Measurements from ENCODE around the gene PSTPIP2. TPM values are rescaled to one million over a fixed set of nuclear protein-coding genes. Genes with fewer than 3 reads are reported as not detected.

The PSTPIP2 gene
- total and polyA plus RNA-seq, 2 of the 13 experiments (the other 11 are each of a cell fraction or from before 2014, with no cell fraction given) = 0.25 to 0.27 TPM

DNA sequence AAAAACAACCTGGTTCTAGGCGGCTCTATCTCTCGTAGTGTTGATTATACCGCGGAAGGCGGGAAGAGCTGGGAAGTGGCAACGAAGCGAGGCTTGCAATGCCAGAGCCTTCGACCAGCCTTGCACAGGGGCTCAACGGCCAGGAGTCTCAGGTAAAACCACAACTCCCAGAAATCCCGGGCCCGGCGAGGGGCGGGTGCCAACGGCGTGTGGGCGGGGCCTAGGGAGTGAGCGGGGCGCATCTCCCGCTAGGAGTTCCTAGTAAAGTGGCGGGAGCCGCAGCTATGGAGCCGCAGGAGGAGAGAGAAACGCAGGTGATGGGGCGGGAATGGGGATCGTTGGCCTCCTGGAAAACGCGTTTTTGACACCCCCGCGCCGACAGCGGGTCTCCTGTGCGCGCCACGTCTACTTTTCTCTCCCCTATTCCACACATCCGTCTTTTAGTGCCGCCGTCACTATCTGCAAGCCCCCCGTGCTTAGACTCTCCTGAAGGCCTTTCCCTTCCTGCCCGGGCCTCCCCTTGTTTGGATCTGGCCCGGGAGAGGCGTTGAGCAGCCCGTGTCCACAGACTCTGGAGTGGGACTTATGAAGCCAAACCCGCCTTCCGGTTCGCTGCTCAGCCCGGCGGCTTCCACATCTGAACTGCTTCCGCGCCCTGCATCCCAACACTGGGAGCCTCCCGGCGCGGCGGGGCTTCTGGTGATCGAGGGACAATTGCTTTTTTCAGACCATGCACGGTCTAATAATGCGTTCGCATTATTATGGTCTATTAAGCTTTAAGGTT, 32.3 kb upstream of the PSTPIP2 start, which contains the start of gene HAUS1 (continued):
- peak; percentile 80 for TF ChIP-seq PHF8 (CRISPR knock-in tag; IDR thresholded peaks at IDR 0.05)
- TF ChIP-seq, protein P1, sequence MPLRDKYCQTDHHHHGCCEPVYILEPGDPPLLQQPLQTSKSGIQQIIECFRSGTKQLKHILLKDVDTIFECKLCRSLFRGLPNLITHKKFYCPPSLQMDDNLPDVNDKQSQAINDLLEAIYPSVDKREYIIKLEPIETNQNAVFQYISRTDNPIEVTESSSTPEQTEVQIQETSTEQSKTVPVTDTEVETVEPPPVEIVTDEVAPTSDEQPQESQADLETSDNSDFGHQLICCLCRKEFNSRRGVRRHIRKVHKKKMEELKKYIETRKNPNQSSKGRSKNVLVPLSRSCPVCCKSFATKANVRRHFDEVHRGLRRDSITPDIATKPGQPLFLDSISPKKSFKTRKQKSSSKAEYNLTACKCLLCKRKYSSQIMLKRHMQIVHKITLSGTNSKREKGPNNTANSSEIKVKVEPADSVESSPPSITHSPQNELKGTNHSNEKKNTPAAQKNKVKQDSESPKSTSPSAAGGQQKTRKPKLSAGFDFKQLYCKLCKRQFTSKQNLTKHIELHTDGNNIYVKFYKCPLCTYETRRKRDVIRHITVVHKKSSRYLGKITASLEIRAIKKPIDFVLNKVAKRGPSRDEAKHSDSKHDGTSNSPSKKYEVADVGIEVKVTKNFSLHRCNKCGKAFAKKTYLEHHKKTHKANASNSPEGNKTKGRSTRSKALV (CRISPR knock-in tag; IDR thresholded peaks at IDR 0.05) = no peak
- TF ChIP-seq ARNT (IDR thresholded peaks at IDR 0.05) = no peak
- TF ChIP-seq ZNF569 (CRISPR knock-in tag; IDR thresholded peaks at IDR 0.05; ENCODE audit: borderline replicate concordance) = no peak
- no peak for TF ChIP-seq MAFG (CRISPR knock-in tag; IDR thresholded peaks at IDR 0.05)
- TF ChIP-seq, protein P2, sequence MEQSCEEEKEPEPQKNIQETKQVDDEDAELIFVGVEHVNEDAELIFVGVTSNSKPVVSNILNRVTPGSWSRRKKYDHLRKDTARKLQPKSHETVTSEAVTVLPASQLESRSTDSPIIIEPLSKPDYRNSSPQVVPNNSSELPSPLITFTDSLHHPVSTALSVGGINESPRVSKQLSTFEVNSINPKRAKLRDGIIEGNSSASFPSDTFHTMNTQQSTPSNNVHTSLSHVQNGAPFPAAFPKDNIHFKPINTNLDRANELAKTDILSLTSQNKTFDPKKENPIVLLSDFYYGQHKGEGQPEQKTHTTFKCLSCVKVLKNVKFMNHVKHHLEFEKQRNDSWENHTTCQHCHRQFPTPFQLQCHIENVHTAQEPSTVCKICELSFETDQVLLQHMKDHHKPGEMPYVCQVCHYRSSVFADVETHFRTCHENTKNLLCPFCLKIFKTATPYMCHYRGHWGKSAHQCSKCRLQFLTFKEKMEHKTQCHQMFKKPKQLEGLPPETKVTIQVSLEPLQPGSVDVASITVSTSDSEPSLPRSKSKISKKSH (CRISPR knock-in tag; IDR thresholded peaks at IDR 0.05; ENCODE audit: borderline replicate concordance) = no peak
- TF ChIP-seq, protein P3, sequence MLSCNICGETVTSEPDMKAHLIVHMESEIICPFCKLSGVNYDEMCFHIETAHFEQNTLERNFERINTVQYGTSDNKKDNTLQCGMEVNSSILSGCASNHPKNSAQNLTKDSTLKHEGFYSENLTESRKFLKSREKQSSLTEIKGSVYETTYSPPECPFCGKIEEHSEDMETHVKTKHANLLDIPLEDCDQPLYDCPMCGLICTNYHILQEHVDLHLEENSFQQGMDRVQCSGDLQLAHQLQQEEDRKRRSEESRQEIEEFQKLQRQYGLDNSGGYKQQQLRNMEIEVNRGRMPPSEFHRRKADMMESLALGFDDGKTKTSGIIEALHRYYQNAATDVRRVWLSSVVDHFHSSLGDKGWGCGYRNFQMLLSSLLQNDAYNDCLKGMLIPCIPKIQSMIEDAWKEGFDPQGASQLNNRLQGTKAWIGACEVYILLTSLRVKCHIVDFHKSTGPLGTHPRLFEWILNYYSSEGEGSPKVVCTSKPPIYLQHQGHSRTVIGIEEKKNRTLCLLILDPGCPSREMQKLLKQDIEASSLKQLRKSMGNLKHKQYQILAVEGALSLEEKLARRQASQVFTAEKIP (CRISPR knock-in tag; IDR thresholded peaks at IDR 0.05; ENCODE audit: borderline replicate concordance) = no peak
- TF ChIP-seq, protein P4, sequence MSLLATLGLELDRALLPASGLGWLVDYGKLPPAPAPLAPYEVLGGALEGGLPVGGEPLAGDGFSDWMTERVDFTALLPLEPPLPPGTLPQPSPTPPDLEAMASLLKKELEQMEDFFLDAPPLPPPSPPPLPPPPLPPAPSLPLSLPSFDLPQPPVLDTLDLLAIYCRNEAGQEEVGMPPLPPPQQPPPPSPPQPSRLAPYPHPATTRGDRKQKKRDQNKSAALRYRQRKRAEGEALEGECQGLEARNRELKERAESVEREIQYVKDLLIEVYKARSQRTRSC (CRISPR knock-in tag; IDR thresholded peaks at IDR 0.05; ENCODE audit: low read depth) = no peak
- TF ChIP-seq CCAR2 (optimal IDR thresholded peaks at IDR 0.05; ENCODE audit: low read depth, low read length) = no peak
- TF ChIP-seq ZNF232 (CRISPR knock-in tag; IDR thresholded peaks at IDR 0.05; ENCODE audit: borderline replicate concordance) = peak; percentile 73; the same call in 1 of the 2 replicates
- TF ChIP-seq HMG20B (CRISPR knock-in tag; conservative IDR thresholded peaks at IDR 0.05) = no peak
- no peak for TF ChIP-seq CCDC6 (CRISPR knock-in tag; IDR thresholded peaks at IDR 0.05)
- TF ChIP-seq SYNCRIP (IDR thresholded peaks at IDR 0.05; ENCODE audit: insufficient read depth, low read depth, low read length) = no peak
- TF ChIP-seq RAD21 (CRISPR knock-in tag; IDR thresholded peaks at IDR 0.05) = 0 out of 2 replicates have a peak, but pooled peaks have one; percentile 11
- TF ChIP-seq MEIS1 (CRISPR knock-in tag; IDR thresholded peaks at IDR 0.05; ENCODE audit: borderline replicate concordance) = no peak
- TF ChIP-seq ATF1 (CRISPR knock-in tag; IDR thresholded peaks at IDR 0.05) = no peak; the same call in 1 of the 2 replicates
- TF ChIP-seq ZNF792 (CRISPR knock-in tag; IDR thresholded peaks at IDR 0.05) = no peak
- TF ChIP-seq NR2C2 (CRISPR knock-in tag; IDR thresholded peaks at IDR 0.05; ENCODE audit: borderline replicate concordance) = peak; percentile 86
- TF ChIP-seq SP4 (CRISPR knock-in tag; IDR thresholded peaks at IDR 0.05) = peak; percentile 90
- 0 out of 2 replicates have a peak, but pooled peaks have one; percentile 78 for TF ChIP-seq ZNF20 (CRISPR knock-in tag; IDR thresholded peaks at IDR 0.05)
- peak; percentile 48 for TF ChIP-seq GABPA (IDR thresholded peaks at IDR 0.05; ENCODE audit: low read depth, low read length)
- TF ChIP-seq GABPA (CRISPR knock-in tag; IDR thresholded peaks at IDR 0.05; ENCODE audit: low read depth) = peak; percentile 78
- TF ChIP-seq, protein P5, sequence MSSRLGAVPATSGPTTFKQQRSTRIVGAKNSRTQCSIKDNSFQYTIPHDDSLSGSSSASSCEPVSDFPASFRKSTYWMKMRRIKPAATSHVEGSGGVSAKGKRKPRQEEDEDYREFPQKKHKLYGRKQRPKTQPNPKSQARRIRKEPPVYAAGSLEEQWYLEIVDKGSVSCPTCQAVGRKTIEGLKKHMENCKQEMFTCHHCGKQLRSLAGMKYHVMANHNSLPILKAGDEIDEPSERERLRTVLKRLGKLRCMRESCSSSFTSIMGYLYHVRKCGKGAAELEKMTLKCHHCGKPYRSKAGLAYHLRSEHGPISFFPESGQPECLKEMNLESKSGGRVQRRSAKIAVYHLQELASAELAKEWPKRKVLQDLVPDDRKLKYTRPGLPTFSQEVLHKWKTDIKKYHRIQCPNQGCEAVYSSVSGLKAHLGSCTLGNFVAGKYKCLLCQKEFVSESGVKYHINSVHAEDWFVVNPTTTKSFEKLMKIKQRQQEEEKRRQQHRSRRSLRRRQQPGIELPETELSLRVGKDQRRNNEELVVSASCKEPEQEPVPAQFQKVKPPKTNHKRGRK (CRISPR knock-in tag; IDR thresholded peaks at IDR 0.05) = no peak

Data from HepG2 (cell line).